Measurements from ENCODE around the gene DMTF1.

GRCh38 chr7:87209295-87209924 is 57.2 kb downstream of the DMTF1 start:
- TF ChIP-seq CSRNP3 (CRISPR knock-in tag; IDR thresholded peaks at IDR 0.05) (no peak), OSR1 (CRISPR knock-in tag; IDR thresholded peaks at IDR 0.05) (no peak), RARB (CRISPR knock-in tag; IDR thresholded peaks at IDR 0.05) (no peak), SNAI2 (CRISPR knock-in tag; IDR thresholded peaks at IDR 0.05) (no peak), ESRRG (CRISPR knock-in tag; IDR thresholded peaks at IDR 0.05) (no peak), PATZ1 (CRISPR knock-in tag; IDR thresholded peaks at IDR 0.05; ENCODE audit: borderline replicate concordance) (no peak), ARNTL (CRISPR knock-in tag; IDR thresholded peaks at IDR 0.05; ENCODE audit: borderline replicate concordance, low read depth) (no peak), ZNF8 (CRISPR knock-in tag; IDR thresholded peaks at IDR 0.05) (no peak)

All from SK-N-SH treated with all-trans-retinoic acid at 6 μM for 48 hours (cell line).